HG03469 (cell line): Measurements from ENCODE around the gene AK4.
A peak's percentile ranks its signal among the peaks of the same experiment; 100 is the strongest.

Source experiments
- ATAC-seq: cut with Tn5 transposase; IDR thresholded peaks from one replicate; pipeline ENCODE4 v1.9.1; 2021; ENCODE audit warnings: mild to moderate bottlenecking, moderate library complexity, moderate number of reproducible peaks; ENCODE audit not compliant: unreplicated experiment

Gene AK4

DNA sequence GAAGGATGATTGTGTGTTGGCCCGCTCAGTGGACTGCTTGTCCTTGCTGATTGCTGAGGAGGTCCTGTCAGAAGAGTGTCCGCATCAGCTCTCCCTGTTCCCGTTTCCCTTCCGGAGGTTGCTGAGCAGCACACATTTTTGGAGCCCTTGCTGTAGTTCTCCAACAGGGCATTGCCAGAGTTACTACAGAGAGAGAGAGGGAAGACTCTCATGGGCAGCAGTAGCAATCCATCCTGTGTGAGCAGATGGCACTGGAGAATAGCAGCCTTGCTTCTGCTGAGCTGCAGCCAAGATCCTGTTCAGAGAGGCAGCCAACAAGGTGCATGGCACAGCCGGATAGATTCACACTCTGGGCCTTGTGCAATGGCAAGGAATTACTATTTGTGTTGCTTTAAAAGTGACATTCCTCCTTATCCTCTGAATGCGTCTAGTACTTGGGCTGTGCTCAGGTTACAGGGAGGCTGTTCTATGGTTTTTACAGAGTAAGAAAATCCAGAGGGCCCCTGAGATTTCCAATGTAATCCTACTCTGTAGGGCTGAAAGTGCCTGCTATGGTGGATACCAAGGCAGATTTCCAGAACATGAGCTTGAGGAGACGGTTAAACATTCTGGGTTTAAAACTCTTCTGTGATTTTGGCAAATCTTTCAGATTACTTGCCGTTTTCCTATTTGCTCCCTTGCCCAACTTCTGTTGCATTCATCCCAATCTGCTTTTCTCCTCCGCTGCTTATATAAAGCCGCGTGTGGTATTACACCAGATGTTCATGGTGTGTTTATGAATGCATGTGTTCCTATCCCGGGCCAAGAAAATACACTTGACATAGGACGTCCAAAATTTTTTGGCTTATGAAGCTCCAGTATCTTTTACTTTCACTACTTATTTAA, 27.4 kb downstream of the AK4 start:
- ATAC-seq = no peak

DNA sequence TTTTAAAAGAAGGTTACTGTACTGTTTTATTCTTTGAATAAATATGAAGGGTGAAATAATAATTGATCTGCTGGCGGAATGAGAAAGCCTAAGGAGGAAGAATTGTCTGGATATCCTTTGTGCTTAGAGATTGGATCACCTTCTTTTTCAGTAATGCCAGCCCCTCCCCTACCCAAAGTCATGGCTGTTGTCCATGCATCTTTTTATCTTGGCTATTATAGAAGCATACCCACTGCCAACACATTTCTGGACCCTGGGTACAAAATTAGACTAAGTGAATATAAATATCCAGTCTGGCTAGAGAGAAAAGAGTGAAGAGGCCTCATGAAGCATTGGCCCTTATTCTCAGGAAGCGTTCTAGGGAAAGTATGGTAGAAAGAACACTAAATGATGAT, 28.1 kb downstream of the AK4 start:
- no peak for ATAC-seq

DNA sequence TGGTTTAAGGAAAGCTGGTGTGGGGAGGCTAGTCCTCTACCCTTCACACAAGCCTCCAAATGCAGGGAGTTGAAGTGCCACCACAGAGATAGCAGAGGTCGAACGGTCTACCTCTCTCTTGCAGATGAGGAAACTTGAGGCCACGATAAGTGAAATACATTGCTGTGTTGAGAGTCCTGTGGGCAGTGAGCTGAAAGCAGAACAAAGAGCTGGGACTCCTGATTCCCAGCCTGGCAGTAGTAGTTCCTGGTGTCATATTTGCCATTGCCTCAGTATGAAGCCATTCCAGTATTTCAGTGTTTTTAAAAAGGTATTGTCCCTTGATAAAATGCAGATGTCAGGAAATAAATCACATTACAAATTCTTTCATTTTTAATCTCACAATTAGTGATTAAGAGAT, 28.6 kb downstream of the AK4 start:
- no peak for ATAC-seq

DNA sequence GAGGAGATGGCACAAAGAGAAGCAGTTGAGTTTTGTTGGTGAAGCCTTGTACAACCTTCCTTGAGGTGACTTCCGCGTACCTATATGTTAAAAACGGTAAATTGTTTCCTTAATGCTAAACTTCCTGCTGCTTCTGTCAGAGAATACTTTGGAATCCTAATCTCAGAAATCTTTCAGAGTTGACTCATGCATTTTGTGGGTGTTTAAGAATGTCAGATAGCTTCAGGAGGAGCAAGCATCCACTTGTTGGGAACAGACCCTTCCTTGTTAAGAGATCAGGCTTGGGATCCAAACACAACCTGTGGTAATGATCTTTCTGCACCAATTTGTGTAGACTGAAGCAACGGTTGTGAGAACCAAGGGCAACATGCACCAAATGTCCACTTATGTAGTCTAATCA, 29.5 kb downstream of the AK4 start:
- ATAC-seq = no peak

DNA sequence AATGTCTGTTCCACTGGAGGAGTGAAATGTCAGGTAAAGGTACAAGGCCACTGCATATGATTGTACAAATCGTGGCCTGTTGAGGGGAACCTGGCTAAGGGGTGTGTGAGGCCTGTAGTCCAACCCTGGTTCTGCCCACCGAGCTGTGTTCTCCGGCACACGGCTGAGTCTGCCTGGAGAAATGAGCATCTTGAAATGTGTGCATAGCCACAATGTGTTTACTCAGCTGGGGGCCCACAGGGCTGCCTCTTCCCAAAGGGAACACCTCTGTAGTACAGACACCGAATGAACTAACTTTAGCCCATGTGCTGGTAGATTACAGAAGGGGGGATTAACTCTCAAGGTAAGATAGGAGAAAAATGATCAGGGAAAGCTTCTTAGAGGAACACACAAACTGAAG, 30.2 kb downstream of the AK4 start:
- ATAC-seq = no peak

DNA sequence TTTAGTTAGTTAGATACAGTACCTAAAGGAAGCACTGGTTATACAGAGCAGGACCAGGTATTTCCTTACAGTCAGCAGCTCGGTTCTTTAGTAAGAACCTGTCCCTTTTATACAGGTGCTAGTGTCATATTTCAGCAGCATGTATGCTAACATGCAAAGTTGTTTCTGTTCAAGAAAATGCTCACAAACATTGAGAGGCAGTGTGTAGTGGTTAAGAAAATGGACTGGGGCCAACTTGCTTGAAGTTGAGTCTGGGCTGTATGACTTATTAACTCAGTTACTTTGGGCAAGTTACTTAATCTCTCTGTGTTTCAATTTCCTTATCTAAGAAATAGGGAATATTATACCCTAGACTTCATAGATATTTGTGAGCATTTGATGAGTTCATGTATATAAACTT, 31.1 kb downstream of the AK4 start:
- no peak for ATAC-seq

DNA sequence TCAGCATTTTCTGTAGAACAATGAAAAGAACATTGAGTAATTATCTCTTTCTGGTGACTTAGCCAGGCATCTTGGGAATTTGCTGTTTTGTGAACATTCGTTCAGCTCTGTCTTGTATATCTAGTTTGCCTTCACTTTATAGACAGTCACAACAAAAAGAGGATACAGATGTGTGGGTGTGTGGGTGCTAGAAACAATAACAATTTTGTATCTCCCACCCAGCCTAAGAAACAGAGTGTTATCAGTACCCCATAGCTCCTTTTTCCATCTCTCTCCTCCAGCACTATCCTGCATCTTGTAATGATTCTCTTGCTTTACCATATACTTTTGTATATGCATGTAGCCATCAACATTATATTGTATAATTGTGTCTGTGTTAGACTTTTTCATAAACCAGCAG, 33.0 kb downstream of the AK4 start:
- no peak for ATAC-seq

DNA sequence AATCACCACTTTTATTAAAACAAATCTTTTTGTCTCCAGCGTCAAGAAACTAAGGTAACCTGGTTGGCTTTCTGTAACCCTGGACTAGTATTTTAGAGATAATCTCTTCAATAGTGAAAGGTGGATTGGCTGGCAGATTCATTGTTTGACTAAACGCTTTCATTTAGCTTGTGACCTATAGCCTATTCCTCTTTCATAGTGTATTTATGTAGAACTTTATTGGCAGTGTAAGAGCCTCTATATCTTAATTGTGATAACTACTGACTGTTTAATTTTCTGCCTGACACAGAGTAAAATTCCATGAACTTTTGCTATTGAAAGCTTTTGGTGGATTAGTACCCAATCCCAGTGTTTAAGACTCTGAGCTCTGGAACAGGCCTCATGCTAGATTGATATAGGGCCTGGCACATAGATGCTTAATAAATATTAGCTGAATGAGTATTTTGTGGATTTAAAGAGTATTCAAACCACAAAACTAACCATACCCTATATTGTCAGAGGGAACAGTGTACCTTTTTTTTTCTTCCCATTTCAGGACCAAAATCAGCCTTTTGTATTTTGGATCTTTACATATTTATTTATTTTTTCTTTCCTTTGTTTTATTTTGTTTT, 34.8 kb downstream of the AK4 start:
- no peak for ATAC-seq

DNA sequence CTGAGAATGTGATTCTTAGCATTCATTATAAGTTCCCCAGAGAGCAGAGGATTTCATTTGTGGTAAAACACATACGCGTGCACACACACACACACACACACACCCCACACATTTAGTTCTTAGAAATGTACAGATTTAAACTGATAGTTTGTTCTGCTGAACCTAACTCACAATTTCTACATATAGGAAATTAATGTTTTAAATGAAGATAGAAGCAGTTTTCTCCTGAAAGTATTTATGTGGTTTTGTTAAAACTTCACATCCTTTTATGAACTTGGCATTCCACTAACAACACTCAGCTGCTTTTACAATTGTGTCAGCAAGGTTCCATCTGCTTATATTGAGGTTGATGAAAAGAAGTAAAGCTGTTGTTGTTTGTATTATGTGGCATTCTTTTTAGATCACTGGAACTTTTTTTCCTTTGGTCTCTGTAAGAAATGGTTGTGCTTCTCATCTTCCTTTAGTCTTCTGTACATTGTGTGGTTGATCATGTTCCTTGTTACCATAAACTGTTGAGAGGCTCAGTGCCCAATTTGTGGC, 41.6 kb downstream of the AK4 start:
- ATAC-seq = no peak

DNA sequence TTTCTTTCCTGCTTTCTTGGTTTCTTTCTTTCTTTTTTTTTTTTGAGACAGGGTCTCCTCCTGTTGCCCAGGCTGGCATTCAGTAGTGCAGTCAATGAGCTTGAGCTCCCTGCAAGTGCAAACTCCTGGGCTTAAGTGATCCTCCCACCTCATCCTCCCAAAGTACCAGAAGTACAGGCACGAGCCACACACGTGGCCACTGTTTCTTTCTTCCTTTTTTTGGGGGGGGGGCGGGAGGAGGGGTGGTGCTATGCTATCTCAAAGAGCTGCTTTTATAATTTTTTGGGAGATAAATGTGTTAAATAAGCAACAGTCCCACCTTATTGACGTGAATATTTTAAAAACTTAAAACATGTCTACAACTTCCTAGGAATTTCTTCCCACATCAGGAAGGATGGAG, 42.2 kb downstream of the AK4 start:
- ATAC-seq = no peak

DNA sequence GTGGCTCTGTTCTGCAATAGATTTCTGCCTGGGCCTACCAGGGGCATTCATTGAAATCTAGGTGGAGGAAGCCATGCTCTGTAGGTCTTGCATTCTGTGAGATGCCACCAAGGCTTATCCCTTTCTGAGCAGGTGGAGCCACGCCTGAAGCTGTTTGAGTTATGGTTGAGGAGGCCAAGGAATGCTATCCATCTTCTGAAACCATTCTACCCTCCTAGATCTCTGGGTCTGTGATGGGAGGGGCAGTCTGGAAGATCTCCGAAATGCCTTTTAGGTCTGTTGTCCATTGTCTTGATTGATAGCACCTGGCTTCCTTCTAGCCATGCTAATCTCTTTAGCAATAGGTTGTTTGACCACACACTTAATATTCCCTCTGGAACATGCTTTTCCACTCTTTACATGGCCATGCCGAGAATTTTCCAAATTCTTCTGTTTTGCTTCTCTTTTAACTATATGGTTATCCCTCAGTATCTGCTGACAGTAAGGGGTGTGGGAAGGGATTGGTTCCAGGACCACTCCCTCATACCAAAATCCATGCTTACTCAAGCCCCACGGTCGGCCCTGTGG, 45.2 kb downstream of the AK4 start:
- ATAC-seq = no peak

DNA sequence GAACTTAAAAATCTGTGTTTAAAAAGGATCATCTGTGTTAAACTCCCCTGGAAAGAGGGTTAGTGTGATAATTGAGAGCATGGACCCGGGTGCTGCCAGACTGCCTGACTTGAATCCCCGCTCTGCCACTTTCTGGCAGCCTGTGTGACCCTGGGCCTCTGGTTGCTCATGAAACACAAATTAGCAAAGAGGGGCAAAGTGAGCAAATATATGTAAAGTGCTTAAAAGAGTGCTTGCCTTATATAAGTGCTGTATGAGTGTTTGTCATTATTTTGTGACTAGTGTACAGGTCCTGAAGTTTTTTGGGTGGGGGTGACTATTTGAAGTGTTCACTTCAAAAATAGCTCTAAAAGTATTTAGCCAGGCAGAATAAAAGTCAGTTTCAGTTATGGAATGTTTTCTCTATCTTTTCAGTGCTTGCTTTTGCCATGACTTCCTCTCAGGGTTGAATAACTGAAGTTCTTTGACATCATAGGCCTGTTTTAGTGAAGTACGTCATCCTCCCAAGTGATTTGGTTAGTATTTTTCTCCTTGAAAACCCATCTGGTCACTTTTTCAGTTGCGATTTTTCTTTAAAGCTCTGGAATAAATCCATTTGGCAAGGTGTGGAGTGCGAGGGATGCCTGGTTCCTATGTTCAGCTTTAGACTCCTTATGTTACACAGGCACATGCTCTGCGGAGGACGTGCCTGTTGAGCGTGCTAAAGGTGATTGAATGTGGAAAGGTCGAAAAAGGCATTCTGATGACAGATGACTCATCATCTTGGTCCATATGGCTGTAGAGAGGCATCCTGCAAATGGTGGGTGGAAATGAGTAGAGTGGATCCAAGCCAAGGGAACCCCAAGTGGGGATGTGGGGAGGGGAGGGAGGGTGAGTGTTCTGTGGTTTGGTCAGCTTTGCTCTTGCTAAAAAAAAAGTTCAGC, 47.8 kb downstream of the AK4 start:
- ATAC-seq = no peak

DNA sequence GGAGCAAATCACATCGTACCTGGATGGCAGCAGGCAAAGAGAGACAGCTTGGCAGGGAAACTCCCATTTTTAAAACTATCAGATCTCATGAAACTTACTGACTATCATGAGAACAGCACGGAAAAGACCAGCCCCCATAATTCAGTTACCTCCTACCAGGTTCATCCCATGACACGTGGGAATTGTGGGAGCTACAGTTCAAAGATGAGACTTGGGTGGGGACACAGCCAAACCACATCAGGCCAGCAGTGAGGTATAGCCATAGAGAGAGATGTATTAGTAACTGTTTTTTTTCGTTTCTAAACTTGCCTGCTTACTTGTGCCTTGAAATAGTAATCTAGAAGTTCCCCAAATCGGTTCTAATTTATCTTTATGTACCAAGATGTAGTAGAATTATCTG, 48.9 kb downstream of the AK4 start:
- no peak for ATAC-seq

DNA sequence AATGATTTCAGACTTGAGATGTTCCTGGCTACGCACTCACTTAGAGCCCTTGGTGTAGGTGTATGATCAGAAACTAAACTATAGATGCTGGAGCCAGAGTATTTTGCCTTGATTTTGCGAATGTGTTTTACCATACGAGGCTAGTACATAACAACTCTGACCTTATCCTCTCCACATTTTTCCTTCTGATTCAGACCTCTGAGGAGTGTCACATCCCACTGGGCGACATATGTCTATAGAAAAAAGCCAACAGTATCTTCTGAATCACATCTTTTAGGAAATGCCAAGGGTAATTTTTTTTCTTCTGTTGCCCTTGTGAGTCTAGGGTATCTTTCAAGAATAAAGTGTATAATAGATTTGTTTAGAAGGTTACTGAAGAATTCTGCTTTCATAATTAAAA, 49.6 kb downstream of the AK4 start:
- no peak for ATAC-seq

DNA sequence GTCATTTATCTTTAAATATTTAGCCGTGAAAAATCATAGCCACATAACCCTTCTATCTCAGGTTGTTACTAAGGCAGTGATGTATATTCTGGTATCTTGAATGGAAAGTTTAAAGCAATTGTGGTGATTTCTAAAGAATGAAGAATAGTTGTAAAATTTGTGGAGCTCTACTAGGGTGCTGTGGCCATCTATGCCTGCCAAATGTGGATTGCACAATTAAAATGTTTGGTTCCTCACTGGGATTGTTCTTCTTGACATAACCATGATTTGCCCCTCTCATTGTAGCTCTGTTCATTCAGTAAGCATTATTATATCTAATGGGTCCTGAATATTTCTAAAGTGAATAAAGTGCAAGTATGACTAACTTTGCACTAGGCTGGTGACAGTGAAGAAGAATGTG, 50.1 kb downstream of the AK4 start:
- ATAC-seq = no peak

DNA sequence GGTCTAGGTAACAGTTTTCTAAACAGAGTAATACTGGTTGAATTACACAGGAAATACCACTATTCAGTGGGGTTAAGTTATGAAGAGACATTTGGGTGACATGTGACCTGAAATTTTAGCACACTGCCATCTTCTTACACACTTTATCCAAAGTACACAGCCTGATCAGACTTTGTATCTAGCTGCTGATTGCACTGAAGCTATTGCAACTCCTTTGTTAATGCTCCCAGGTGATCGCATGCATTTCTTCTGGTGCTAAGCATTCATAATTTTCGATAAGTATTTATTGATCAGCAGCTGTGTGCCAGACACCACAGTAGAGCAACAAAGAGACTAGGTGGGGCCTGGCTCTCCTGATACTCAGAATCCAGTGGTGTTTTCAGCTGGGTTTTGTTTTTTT, 52.4 kb downstream of the AK4 start:
- ATAC-seq = no peak

DNA sequence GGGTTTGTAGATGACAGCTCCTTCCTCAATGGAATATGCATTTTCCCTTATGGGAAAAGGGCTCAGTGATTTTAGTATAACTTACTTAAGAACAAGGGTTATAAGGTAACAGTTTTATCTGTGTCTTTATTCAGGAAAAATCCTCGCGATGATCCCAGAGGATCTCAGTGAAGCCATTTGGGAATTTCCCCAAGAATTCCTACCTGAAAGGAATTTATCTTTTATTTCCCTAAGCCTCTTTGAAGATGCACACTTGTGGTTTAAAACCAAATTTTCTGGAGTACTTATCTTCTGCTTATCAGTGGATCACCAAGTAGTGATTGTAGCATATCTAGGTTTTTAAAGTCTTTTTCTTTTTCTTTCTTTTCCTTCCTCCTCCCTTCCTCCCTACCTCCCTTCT, 58.8 kb downstream of the AK4 start:
- ATAC-seq = no peak

DNA sequence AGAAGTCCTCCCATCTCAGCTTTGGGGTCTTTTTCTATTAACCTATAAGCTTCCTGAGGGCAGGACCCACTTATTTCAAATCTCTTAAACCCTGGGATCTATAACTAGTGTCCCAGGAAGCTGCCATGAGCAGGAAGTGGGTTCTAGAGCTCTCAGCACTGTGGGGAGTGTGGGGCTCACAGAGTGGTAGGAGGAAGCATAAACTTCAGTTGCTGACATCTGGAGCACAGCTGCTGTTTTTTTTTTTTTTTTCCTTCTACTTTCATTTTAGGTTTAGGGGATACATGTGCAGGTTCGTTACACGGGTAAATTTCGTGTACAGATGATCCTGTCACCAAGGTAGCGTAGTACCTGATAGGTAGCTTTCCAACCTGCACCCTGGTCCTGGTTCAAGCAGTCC, 59.3 kb downstream of the AK4 start:
- peak; percentile 60 for ATAC-seq

DNA sequence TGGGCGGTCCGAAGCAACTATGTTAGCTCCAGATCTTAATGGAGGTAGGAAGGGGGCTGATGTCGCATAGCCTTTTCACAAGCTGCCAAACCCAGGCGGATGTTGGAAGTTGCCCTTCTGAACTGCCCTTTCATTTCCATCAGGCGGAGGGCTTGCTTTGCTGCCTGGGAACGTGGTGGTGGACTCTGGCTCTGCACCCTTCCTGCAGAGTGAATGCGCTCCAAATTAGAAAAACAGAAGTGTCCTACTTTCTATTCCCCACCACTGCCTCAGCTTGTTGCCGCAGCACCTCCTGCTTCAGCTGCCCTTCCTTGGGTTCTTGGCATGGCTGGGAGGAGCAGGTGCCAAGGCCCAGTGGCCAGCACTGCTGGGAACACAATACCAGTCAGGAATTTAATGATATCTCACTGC, 60.6 kb downstream of the AK4 start:
- ATAC-seq = no peak

DNA sequence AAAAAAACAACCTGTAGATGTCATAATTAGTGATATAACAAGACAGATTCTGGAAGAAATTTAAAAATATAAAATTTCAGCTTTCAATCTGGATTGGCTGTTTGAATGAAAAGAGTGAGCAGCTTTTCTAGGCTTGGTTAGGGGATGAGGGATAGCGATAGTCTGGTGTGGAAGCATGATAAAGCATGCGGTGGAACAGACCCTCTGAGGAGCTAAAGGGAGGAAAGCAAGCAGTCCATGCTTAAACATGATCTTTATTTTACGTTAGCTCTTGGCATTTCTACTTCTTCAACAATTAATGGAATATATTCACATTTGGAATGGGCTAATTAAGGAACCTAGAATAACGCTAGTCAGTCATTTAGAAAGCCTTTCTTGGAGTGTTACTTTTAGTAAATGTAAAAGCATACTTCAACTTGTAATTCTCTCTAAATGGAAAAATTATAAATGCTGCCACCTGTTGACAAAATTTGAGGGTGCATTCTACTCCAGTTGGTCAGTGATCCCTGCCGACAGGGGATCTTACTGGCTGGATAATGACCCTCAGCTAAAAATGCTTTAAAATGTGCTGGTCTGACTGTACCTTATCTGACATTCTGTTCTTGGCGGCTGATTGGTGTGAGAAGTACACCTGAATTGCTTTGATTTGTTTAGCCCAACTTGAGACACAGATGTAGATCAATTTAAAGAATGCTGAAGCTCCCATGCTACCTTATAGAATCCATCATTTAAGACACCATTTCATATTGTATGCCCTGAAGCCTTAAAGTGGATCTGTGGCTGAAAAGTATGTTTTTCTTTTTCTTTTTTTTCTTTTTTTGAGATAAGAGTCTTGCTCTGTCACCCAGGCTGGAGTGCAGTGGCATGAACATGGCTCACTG, 61.2 kb downstream of the AK4 start:
- ATAC-seq = no peak
